GM19023 (cell line): ENCODE measurements around the gene HELLS.
"Not testable (repeated sequence)": the region's sequence is repeated elsewhere in the genome, so short reads cannot be mapped to it uniquely, and the experiment has no call there.

Experiments
- ATAC-seq: cut with Tn5 transposase; IDR thresholded peaks from one replicate; pipeline ENCODE4 v1.9.1; 2021; ENCODE audit warnings: mild to moderate bottlenecking, moderate library complexity; ENCODE audit not compliant: unreplicated experiment

HELLS gene

DNA sequence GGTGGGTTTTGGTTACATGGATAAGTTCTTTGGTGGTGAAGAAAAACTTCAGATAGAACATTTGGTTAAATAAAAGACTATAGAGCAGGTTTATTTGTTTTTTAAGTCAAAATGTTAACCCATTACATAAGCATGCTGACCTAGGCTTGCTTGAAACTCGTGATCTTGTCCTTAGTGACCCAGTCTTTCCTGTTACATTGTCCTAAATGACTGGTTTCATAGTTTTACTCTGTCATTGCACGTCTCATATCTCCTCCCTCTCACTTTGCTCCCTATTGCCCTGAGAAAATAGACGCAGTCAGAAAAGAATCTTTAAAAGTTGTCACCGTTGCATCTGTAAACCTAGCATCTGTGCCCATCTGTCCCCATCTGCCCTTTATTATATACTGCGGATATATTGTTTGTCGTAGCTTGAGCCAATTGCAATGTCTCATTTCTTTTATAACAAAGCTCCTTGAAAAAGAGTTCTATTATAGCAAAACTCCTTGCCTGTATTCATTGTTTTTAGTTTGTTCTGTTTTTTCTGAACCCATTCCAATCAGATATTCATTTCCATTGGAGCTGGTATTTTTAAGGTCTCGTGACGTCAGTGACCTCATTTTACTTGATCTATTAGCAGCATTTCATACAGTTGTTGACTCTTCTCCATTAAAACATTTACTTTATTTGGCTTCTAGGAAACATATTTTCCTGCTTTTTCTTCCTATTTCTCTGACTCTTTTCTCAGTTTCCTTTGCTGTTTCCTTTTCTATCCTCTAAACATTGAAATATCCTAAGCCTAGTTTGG lies 57.3 kb downstream of the HELLS start:
- no peak for ATAC-seq

- peak; percentile 83 for ATAC-seq
These were observed 61.5 kb downstream of the HELLS start for GRCh38 chr10:94607111-94607510.

DNA sequence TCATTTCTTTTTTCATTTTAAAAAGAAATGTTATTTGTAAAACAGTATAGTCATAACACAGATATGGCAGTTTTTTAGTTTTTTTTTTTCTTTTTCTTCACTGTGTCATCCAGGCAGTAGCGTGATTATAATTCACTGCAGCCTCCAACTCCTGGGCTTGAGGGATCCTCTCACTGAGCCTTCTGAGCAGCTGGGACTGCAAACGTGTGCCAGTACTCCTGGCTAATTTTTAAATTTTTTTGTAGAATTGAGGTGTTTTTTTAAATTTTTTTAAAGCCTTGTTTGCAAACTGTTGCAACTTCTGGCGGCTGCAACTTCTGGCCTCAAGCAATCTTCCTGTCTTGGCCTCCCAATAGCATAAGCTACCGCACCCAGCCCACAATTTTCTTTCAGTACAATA lies 63.0 kb downstream of the HELLS start:
- no peak for ATAC-seq

DNA sequence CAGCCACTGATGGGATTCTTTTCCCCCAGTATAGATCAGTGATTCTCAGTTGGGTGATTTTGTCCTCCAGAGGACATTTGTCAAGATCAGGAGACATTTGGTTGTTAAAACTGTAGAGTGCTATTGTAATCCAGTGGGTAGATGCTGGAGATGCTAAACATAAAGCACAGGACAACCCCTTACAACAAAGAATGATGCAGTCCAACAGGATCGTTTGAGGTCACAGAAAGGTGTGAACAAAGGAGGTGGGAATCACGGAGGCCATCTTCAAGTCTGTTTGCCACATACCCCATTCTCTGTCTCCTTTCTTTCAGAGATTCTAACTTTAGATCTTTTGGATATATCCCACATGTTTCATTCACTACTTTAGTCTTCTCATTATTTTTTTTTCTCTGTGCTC lies 69.0 kb downstream of the HELLS start:
- no peak for ATAC-seq

DNA sequence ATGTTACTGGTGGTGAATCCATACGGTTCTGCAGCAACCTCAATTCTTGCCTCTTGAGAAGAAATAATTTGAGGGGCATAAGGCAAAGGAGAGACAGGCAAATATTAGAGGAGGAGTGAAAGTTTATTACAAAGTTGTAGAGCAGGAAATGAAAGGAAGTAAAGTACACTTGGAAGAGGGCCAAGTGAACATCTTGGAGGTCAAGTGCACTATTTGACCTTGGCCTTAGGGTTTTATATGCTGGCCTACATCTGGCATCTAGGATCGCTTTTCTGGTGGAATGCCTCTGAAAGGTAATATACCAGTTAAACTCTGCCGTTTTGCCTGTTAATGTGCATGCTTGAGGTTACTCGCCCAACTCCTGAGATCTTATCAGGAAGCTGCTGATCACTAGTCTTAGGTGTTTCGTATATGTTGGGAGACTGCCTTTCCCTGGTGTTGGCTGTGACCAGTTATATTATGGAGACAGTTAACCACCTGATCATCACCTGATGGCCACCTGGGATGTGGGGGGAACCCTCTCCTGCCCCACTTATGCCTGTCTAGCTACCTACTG lies 71.9 kb downstream of the HELLS start:
- no peak for ATAC-seq

GRCh38 chr10:94622666-94623205 lies 77.1 kb downstream of the HELLS start:
- ATAC-seq: no peak

DNA sequence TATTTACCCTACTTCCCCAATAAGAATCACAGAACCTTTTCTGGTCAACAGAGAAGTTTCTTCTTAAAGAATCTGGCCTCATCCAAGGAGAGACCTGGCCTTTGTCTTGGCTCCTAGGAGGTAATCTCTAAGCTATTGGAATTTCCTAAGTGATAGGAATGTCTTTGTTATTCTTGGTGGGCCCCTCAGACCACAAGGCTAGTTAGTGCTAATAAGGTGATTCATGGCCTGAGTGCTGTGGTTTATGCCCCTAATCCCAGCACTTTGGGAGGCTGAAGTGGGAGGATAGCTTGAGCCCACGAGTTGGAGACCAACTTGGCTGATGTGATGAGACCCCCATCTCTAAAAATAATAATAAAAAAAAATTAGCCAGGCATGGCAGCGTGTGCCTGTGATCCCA lies 78.0 kb downstream of the HELLS start:
- ATAC-seq: no peak

GRCh38 chr10:94626476-94626875 lies 80.9 kb downstream of the HELLS start:
- no peak for ATAC-seq

- no peak for ATAC-seq
These were observed 81.9 kb downstream of the HELLS start for GRCh38 chr10:94627511-94627910.

DNA sequence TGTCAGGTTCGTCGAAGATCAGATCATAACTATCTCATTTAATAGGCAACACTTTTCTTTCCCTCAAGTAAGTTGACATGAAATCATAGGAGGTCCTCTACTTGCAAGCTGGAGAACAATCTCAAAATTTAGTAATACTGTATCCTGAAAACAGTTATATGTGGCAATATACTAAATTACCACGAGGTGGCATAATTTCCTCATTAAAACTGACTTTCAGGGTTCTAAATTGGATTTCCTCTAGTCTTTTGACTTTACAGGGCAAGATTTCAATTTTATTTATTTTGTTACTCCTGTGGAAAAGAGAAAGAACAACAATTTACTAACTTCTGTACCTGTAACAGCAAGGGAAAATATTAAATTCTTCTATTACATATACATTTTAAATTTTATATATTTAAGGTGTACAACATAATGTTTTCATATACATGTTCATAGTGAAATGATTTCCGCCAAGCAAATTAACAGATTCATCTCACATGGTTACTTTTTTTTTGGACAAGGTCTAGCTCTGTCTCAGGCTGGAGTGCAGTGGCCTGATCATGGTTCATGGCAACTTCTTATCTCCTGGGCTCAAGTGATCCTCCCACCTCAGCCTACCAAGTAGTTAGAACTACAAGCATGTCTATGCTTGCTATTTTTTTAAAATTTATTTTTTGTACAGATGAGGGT lies 84.6 kb downstream of the HELLS start:
- no peak for ATAC-seq

GRCh38 chr10:94631077-94631875 lies 85.7 kb downstream of the HELLS start:
- no peak for ATAC-seq

DNA sequence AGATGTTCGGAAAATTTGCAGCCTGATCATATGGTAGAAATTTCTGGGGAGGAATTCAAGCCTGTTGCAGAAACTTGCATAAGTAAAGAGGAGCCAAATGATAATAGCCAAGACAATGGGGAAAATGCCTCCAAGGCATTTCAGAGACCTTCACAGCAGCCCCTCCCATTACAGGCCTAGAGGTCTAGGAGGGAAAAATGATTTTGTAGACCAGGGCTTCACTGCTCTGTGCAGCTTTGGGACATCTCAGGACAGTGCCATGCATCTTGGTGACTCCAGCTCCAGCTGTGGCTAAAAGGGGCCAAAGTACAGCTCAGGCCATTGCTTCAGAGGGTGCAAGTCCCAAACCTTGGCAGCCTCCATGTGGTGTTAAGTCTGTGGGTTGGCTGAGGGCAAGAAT lies 87.4 kb downstream of the HELLS start:
- ATAC-seq: no peak

DNA sequence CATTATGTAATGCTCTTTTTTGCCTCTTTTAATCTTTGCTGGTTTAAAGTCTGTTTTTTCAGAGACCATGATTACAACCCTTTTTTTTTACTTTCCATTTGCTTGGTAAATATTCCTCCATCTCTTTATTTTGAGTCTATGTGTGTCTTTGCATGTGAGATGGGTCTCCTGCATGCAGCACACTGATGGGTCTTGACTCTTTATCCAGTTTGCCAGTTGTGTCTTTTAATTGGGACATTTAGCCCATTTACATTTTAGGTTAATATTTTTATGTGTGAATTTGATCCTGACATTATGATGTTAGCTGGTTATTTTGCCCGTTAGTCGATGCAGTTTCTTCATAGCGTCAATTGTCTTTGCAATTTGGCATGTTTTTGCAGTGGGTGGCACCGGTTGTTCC lies 92.5 kb downstream of the HELLS start:
- ATAC-seq: not testable (repeated sequence)

GRCh38 chr10:94639902-94640301 lies 94.3 kb downstream of the HELLS start:
- ATAC-seq: no peak

- ATAC-seq: no peak
These were observed 95.0 kb downstream of the HELLS start for GRCh38 chr10:94640562-94640961.

DNA sequence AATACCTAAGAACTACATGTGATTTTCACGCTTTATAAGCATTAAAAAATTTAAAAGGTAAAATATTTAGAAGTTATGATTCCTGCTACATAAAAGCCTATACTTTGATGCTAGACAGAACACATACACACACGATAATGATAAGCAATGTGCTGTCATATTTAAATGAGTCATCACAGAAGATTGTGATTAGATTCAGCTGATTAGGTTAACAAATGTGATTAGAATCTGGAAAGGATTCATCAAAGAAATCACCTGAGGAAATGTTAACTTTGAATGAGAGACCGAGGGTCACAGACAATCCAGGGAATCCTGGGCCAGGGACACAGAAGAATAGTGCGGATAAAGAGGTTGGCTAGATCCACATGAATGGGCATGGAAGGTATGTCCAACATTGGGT lies 95.9 kb downstream of the HELLS start:
- ATAC-seq: no peak

DNA sequence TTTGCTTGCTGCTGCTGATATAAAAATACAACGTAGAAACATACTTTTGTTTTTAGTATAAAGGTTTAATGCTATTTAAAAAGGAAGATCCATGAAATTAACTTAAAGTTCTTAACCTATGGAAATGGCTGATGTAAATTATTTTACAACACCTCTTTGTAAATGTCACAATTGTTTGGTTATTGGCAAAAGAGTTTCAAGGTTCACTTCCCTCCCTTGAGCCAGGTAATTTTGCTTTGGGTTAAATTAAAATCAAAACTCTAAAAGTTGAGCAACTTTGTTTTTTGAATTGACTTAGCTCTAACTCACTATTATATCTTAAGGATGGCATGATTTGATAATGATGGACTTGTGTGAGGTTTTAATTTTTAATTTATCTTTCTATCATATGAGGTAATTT lies 98.8 kb downstream of the HELLS start:
- no peak for ATAC-seq

- ATAC-seq: no peak
These were observed 99.7 kb downstream of the HELLS start for GRCh38 chr10:94645285-94645684.
